ENCODE results near the gene CCNYL1.

CCNYL1 gene

GRCh38 chr2:207791579-207792243, 80.3 kb downstream of the CCNYL1 start:
- no peak for DNase-seq (ENCODE audit: low spot score)

- no peak for DNase-seq (ENCODE audit: low spot score)
Observed at GRCh38 chr2:207792244-207792785, 80.9 kb downstream of the CCNYL1 start.

- no peak for DNase-seq (ENCODE audit: low spot score)
Observed at GRCh38 chr2:207796585-207797350, 85.3 kb downstream of the CCNYL1 start.

GRCh38 chr2:207801259-207801658, 89.8 kb downstream of the CCNYL1 start:
- DNase-seq (ENCODE audit: low spot score) = no peak

GRCh38 chr2:207802650-207803049, 91.2 kb downstream of the CCNYL1 start:
- DNase-seq (ENCODE audit: low spot score) = no peak

Data from globus pallidus (tissue), 1 donor.